GM13977 (cell line): Measurements from ENCODE around the gene SIVA1.

Experiments
- DNase-seq: peaks from one replicate; pipeline ENCODE4 v3.0.0; 2012; ENCODE audit warnings: low spot score
- in situ Hi-C: fragments of 300-500 bp; cut with MboI; formaldehyde crosslinking; loops from one replicate; pipeline ENCODE4 v1.12.0; 2022; ENCODE audit warnings: low sequenced_read_pairs, low pct_unique_long_range_greater_than_20kb, mixed read lengths, inconsistent platforms; ENCODE audit not compliant: unreplicated experiment
- TF ChIP-seq, protein P1 (sequence below): IDR thresholded peaks from 2 replicates; pipeline ENCODE4 v1.5.1; 2012; ENCODE audit warnings: mild to moderate bottlenecking, control low read depth; ENCODE audit not compliant: insufficient read depth; ENCODE audit errors: extremely low read depth, missing control alignments

Gene SIVA1

DNA sequence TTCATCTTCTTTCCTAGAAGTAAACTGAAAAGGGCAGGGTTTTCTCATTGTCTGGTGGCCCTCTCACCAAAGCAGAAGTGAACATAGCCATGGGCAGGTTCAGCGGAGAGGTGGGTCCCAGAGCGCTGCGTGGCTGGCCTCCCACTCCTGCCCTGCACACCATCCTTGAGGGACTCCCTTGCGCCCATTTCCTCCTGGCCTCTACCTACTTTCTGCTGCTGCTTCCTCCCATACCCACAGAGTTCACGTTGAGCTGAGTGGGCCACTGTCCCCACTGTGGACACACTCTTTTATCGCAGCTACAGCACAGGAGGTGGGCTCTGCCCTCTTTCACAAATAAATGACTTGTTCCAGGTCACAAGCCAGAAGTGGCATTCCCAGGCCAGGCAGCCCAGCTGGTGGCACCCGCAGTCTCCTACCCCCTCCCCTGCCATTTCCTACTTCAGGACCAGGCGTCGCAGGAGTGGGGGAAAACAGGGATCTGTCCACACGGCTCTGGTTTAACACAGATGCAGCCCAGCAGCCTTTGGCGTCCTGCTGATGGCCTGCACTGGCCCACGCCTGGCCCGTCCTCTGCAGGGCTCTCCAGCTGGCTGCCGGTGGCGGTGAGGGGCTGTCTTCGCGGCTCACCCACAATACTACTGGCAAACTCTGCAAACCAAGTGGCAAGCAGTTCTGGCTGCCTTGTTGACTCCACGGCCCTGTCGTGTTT lies 4.9 kb downstream of the SIVA1 start:
- DNase-seq, result no peak
- TF ChIP-seq, protein P1, sequence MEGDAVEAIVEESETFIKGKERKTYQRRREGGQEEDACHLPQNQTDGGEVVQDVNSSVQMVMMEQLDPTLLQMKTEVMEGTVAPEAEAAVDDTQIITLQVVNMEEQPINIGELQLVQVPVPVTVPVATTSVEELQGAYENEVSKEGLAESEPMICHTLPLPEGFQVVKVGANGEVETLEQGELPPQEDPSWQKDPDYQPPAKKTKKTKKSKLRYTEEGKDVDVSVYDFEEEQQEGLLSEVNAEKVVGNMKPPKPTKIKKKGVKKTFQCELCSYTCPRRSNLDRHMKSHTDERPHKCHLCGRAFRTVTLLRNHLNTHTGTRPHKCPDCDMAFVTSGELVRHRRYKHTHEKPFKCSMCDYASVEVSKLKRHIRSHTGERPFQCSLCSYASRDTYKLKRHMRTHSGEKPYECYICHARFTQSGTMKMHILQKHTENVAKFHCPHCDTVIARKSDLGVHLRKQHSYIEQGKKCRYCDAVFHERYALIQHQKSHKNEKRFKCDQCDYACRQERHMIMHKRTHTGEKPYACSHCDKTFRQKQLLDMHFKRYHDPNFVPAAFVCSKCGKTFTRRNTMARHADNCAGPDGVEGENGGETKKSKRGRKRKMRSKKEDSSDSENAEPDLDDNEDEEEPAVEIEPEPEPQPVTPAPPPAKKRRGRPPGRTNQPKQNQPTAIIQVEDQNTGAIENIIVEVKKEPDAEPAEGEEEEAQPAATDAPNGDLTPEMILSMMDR, result no peak
- in situ Hi-C loops, result loop anchor here (25.0 kb wide), 1 partner anchor 279 kb away; no protein-coding TSS in a partner anchor

DNA sequence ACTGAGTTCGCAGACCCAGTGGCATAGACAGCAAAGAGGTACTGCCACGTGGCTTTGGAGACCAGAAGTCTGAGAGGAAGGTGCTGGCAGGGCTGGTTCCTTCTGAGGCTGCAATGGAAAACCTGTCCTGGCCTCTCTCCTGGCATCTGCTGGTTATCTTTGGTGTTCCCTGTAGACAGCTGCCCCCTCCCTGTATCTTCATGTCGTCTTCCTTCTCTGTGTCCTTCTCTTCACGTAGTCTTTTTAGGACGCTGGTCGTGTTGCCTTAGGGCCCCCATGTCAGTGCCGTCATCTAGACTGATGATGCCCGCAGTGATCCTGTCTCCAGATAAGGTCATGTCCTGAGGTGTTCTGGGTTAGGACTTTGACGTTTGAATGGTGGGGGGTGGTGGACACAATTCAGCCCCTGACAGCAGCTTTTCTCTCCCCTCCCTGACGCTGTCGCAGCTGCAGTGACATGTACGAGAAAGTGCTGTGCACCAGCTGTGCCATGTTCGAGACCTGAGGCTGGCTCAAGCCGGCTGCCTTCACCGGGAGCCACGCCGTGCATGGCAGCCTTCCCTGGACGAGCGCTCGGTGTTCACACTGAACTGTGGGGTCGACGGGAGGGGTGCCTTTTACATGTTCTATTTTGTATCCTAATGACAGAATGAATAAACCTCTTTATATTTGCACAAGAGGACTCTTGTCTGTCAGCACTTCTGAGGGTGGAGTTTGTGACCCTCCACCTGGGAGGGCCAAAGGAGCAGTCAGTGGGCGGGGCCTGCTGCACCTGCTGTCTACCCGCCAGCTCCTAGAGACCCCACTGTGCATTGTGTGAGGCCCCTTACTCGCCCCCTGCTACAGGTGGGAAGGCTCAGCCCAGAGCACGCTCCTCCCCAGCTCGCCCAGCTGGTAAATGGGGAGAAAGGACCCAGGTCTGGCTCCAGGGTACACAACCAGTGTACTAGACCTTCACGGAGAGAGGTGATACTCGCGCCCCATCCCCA lies 6.3 kb downstream of the SIVA1 start:
- DNase-seq, result no peak
- TF ChIP-seq, protein P1, result no peak
- in situ Hi-C loops, result loop anchor here (25.0 kb wide), 1 partner anchor 278 kb away; no protein-coding TSS in a partner anchor

DNA sequence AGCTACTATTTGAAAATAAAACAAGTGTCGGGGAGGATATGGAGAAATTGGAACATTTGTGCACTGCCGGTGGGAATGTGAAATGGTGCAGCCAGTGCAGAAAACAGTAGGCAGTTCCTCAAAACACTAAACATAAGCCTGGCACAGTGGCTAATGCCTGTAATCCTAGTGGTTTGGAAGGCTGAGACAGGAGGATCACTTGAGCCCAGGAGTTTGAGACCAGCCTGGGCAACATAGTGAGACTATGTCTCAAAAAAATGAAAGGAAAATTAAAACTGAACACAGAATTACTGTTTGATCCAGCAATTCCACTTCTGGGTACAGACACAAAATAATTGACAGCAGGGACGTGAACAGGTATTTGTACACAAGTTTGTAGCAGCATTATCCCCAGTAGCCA lies 12.6 kb downstream of the SIVA1 start:
- in situ Hi-C loops, result loop anchor here (10.0 to 25.0 kb wide), 2 partner anchors 59 to 272 kb away; no protein-coding TSS in a partner anchor
- TF ChIP-seq, protein P1, result no peak

DNA sequence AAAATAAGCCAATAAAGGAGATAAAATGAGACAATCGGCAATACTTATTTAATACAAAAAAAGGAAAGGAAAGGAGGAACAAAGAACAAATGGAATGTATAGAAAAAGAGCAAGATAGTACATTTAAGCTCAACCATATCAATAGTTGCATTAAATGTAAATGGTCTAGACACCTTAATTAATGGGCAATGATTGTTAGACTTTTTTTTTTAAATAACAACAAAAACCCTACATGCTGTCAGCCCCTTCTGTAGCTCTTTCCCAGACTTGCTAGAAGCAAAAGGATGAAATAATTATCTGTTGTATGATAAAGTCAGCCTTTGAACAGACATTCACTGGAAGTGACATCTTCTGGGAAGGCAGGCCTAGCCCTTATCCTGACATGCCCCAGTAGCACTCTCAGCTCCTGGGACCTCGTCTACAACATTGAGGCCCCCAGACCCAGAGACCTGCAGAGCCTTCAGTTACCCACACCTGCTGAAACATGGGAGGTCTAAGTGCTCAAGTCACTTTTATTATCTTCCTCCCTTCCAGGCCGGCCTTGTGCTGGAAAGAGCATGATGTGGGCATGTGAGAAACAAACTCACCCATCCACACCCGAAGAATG lies 13.4 kb downstream of the SIVA1 start:
- TF ChIP-seq, protein P1, result no peak
- in situ Hi-C loops, result loop anchor here (10.0 to 25.0 kb wide), 2 partner anchors 58 to 271 kb away; no protein-coding TSS in a partner anchor
- no peak for DNase-seq

More for the DNA sequence above, 12.6 kb downstream of the SIVA1 start:
- DNase-seq, result no peak

DNA sequence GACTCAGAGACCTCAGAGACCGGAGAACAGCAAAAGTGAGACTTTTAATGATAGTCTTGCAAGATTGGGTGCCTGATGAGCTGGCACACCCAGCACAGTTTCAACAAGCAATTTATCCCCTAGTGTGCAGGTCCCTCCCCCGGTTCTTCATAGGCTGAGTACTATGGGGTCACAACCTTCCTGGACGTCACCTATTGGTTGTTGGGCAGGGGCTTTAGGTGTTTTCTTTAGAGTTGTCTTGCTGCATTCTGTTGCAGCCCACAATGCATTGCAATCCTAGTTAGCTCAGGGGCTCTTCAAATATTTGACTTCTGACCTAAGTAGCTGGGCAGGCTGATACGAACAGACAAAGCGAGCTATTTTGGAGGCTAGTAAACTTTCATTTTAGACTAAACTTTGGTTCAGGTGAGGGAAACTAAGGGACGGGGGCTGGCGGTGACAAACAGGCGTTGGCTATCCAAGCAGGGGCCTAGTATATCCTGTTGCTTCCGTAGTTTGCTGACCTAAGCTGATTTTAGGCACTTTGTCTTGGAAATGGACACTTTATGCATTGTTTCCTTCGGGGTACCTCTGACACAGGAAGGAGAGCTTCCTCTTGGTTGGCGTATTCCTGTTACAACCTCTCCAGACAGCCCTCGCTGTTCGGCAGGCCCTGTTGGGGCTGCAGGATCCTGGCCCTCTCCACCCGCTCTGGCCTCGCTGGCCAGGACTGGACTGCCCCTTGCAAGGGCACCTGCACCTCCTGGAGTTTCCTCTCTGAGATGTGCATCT lies 14.1 kb downstream of the SIVA1 start:
- TF ChIP-seq, protein P1, result no peak
- no peak for DNase-seq
- in situ Hi-C loops, result loop anchor here (10.0 to 25.0 kb wide), 2 partner anchors 58 to 270 kb away; no protein-coding TSS in a partner anchor

DNA sequence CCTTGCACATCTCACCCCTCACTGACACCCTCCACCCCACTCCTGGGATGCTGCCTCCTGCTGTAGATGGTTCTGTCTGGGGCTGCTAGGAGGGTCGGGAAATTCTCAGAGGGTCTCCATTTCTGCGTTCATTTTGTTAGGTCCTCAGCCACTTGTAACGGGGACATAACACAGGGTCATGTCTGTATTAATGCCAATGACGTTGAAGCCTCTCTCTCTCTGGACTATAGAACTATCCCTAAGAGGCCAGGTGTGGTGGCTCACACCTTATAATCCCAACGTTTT lies 14.6 kb downstream of the SIVA1 start:
- DNase-seq, result no peak
- in situ Hi-C loops, result loop anchor here (10.0 to 25.0 kb wide), 2 partner anchors 57 to 270 kb away; no protein-coding TSS in a partner anchor
- TF ChIP-seq, protein P1, result no peak
